Psoas muscle (tissue), 8 donors: Measurements from ENCODE around the gene ZNF747. TPM values are rescaled to one million over a fixed set of nuclear protein-coding genes. Genes with fewer than 3 reads are reported as not detected.

ENCODE experiments used
- ATAC-seq, 4 donors: fragments of 200-7000 bp; cut with Tn5 transposase; one replicate each; pipeline ENCODE4 v1.9.1; 2020; ENCODE audit warnings: moderate library complexity in 3 of 4, mild to moderate bottlenecking in 2 of 4
- DNase-seq, 2 donors: peaks; one replicate each; pipeline ENCODE4 v3.0.0-alpha.2; 2020
- H3K27ac ChIP-seq: fragments of 200-600 bp; one replicate; pipeline ENCODE4 v1.8.0; 2022
- H3K27me3 ChIP-seq, 3 donors: fragments of 200-600 bp in 1 of 3; one replicate each; pipeline versions ENCODE4 v1.6.1 to v1.8.0; 2013 to 2022; ENCODE audit warnings: low read length in 2 of 3, mild to moderate bottlenecking in 2 of 3, moderate library complexity in 1 of 3; ENCODE audit not compliant: insufficient read depth in 3 of 3
- H3K36me3 ChIP-seq, 2 donors: fragments of 200-600 bp in 1 of 2; one replicate each; pipeline versions ENCODE4 v1.6.1 to v1.8.0; 2013 to 2022; ENCODE audit warnings: low read depth in 1 of 2, mild to moderate bottlenecking in 1 of 2, moderate library complexity in 1 of 2; ENCODE audit not compliant: insufficient read depth in 1 of 2
- H3K4me1 ChIP-seq: fragments of 200-600 bp; one replicate; pipeline ENCODE4 v1.8.0; 2022
- H3K4me3 ChIP-seq: fragments of 200-600 bp; one replicate; pipeline ENCODE4 v1.8.0; 2022; ENCODE audit warnings: mild to moderate bottlenecking
- H3K9me3 ChIP-seq: fragments of 200-600 bp; one replicate; pipeline ENCODE4 v1.8.0; 2022
- WGBS, 3 donors: extraction: QIAGEN DNeasy Blood & Tissue Kit; methylation state at CpG; one replicate each; pipeline versions ENCODE4 v1.1.6 to v1.1.7; 2013; 5-methylcytosine and 5-hydroxymethylcytosine counted together
- intact Hi-C, 2 donors: fragments of 100-400 bp; cut with DNase I; formaldehyde crosslinking; loops; one replicate each; pipeline versions ENCODE4 v1.11.0 to v1.14.2; 2022
- polyA plus RNA-seq, 3 donors: library from polyadenylated mRNA; stranded (reverse); fragments of 200-250 nt; gene quantifications; one replicate each; pipeline ENCODE4 v1.2.3, GENCODE V29; 2013
- total RNA-seq, 4 donors: library from RNA; stranded (reverse); fragmentation: NEBNext Ultra II Directional in 2 of 4; extraction: Animal tissue kit (Norgen Biotek cat#: 25700) in 2 of 4; gene quantifications; one replicate each; pipeline versions ENCODE4 v1.2.1 to v1.2.4, GENCODE V29; 2021 to 2023
- TF ChIP-seq, protein P1 (sequence below): fragments of 200-600 bp; IDR thresholded peaks from one replicate; pipeline ENCODE4 v1.8.0; 2022; ENCODE audit warnings: antibody characterized with exemption
- donor health status: healthy with polysubstance abuse.
- donor health status: DM: no; HTN: no; CAD: no; lungs with moderate emphysema.
- donor health status: Bipolar disorder and iron deficiency.
- donor health status: healthy.
- donor health status: DM: yes; HTN: yes; CAD: no.
- donor health status: DM: no; HTN: no; CAD: no.
- donor health status: DM: no; HTN: no; CAD: no.
- donor health status: DM: yes; HTN: yes; CAD: no.

ZNF747 gene
- total and polyA plus RNA-seq, 7 donors, result 6.4 to 16.4 (median 7.9) TPM

- peak overlapping the region; percentile 94 for H3K4me3 ChIP-seq
- no peak for ATAC-seq
- H3K4me1 ChIP-seq, result peaks cover 24% of the 10 kb centered on the region
- H3K36me3 ChIP-seq, result peaks cover 4 to 36% of the 10 kb centered on the region in 2 donors
- intact Hi-C loops, result loop anchor here in 1 of 2 donors (10.0 kb wide), 1 partner anchor 102 kb away; no protein-coding TSS in a partner anchor
- H3K9me3 ChIP-seq, result no peaks in the 10 kb centered on the region
- TF ChIP-seq, protein P1, sequence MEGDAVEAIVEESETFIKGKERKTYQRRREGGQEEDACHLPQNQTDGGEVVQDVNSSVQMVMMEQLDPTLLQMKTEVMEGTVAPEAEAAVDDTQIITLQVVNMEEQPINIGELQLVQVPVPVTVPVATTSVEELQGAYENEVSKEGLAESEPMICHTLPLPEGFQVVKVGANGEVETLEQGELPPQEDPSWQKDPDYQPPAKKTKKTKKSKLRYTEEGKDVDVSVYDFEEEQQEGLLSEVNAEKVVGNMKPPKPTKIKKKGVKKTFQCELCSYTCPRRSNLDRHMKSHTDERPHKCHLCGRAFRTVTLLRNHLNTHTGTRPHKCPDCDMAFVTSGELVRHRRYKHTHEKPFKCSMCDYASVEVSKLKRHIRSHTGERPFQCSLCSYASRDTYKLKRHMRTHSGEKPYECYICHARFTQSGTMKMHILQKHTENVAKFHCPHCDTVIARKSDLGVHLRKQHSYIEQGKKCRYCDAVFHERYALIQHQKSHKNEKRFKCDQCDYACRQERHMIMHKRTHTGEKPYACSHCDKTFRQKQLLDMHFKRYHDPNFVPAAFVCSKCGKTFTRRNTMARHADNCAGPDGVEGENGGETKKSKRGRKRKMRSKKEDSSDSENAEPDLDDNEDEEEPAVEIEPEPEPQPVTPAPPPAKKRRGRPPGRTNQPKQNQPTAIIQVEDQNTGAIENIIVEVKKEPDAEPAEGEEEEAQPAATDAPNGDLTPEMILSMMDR, result no peak
- DNase-seq, result no peak
- no peaks in the 10 kb centered on the region for H3K27me3 ChIP-seq
- H3K27ac ChIP-seq, result peak overlapping the region; percentile 97
- WGBS, 3 donors, result 93 to 94% (median 93%) methylated on average over 57 of the region's 57 CpGs
Observed at GRCh38 chr16:30532285-30533145, 2.1 kb downstream of the ZNF747 start.

GRCh38 chr16:30530163-30531037, 4.3 kb downstream of the ZNF747 start:
- no peak for DNase-seq
- H3K4me3 ChIP-seq, result no peak overlapping the region
- H3K4me1 ChIP-seq, result peaks cover 20% of the 10 kb centered on the region
- 68 to 82% (median 74%) methylated on average over 13 of the region's 13 CpGs for WGBS, 3 donors
- H3K27ac ChIP-seq, result no peak overlapping the region
- H3K9me3 ChIP-seq, result no peaks in the 10 kb centered on the region
- no peaks in the 10 kb centered on the region for H3K27me3 ChIP-seq
- TF ChIP-seq, protein P1, result no peak
- H3K36me3 ChIP-seq, result peaks cover 4 to 32% of the 10 kb centered on the region in 2 donors
- no peak for ATAC-seq
- intact Hi-C loops, result loop anchor here in 1 of 2 donors (10.0 kb wide), 1 partner anchor 104 kb away; no protein-coding TSS in a partner anchor

DNA sequence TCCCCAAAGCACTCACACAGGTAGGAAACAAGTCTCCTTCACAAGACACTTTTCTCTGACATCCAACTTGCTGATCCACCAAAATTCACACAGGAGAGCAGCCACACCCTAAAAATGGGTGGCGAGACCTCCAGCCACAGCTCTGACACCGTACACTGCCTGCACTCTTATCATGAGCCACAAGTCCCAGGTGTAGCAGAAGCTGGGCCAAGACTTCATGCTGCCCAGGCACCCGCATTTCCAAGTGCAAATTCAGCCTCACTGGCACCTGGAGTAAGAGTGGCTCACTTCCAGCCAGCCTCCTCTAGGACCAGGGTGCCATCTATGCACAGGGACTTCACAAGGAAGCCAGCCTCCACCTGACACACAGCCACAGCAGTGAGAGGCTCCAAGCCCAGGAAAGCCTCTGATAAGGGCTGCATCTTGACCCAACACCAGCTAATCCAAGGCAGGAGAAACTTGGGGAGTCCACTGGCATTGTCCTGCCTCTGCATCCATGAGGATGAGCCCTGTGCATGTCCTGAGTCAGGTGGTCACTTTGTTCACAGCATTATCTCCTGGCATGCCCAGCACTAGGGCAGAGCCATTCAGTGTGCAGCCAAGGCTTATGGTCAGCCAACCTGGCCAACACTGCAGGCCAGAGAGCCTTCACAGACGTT, 5.7 kb downstream of the ZNF747 start:
- Histone ChIP-seq H3K27ac (peak overlapping the region; percentile 27), H3K4me3 (no peak overlapping the region), H3K27me3 (no peaks in the 10 kb centered on the region), H3K4me1 (peaks cover 25% of the 10 kb centered on the region), H3K9me3 (no peaks in the 10 kb centered on the region), H3K36me3 (peaks cover 4 to 40% of the 10 kb centered on the region in 2 donors)
- ATAC-seq (no peak), DNase-seq (peak in 1 of 2 donors; percentile 49)
- intact Hi-C loops, result loop anchor here (5.0 kb wide), 3 partner anchors 43 to 128 kb away; partner anchors contain the start of genes FBRS (in 1 of the 2), SEPHS2 (in 1 of the 2) and ZNF688 (in 1 of the 2)
- WGBS, 3 donors, result 61 to 74% (median 62%) methylated on average over 4 of the region's 4 CpGs
- TF ChIP-seq, protein P1, result no peak

GRCh38 chr16:30527635-30528178, 7.0 kb downstream of the ZNF747 start:
- intact Hi-C loops, result loop anchor here (1.0 to 5.0 kb wide), 4 partner anchors 45 to 130 kb away; partner anchors contain the start of genes SEPHS2 (in 2 of the 2), FBRS (in 1 of the 2) and ZNF688 (in 1 of the 2)
- TF ChIP-seq, protein P1, result no peak

More at GRCh38 chr16:30527635-30528178, 7.0 kb downstream of the ZNF747 start:
- Histone ChIP-seq H3K4me3 (peak overlapping the region; percentile 93), H3K4me1 (peaks cover 17% of the 10 kb centered on the region), H3K27ac (peak overlapping the region; percentile 99), H3K36me3 (peaks cover 4 to 35% of the 10 kb centered on the region in 2 donors), H3K9me3 (no peaks in the 10 kb centered on the region), H3K27me3 (no peaks in the 10 kb centered on the region)
- 24 to 28% (median 25%) methylated on average over 14 of the region's 14 CpGs for WGBS, 3 donors
- peak in 1 of 2 donors; percentile 40 for DNase-seq
- no peak for ATAC-seq
